Endometrial microvascular endothelial cells (primary cell): ENCODE results near the gene UMPS. TPM values are rescaled to one million over a fixed set of nuclear protein-coding genes. Genes with fewer than 3 reads are reported as not detected.

ENCODE experiments used
- in situ Hi-C: cut with HindIII; loops from 2 replicates; pipeline ENCODE4 v1.10.0; 2017; ENCODE audit warnings: low sequenced_read_pairs, low pct_unique_long_range_greater_than_20kb; ENCODE audit errors: inconsistent ontology term
- total RNA-seq: library from RNA; depleted of rRNA; stranded (reverse); fragments of >200 nt; gene quantifications from one replicate; pipeline ENCODE4 v1.2.3, GENCODE V29; 2015; ENCODE audit errors: inconsistent ontology term

UMPS gene
- total RNA-seq, 1 donor from 2014 or later = 34.5 TPM

DNA sequence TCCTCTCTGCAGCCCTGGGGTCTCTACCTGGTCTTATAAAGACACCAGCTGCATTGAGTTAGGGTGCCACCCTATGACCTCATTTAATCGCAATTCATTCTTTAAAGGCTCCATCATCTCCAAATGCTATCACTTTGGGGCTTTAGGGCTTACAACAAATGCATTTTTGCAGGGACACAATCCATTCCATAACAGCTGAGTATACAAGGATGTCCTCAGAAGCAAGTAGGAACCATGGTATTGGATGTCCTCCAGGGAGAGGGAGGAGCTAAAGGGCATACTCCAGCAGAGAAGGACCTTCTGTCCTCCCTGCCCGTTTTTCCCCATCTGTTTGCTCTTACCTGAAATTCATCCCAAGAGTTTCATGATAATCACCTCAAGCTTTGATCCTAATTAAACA lies 30.3 kb downstream of the UMPS start:
- in situ Hi-C loops = loop anchor here (10.0 kb wide), 1 partner anchor 134 kb away; no protein-coding TSS in a partner anchor

DNA sequence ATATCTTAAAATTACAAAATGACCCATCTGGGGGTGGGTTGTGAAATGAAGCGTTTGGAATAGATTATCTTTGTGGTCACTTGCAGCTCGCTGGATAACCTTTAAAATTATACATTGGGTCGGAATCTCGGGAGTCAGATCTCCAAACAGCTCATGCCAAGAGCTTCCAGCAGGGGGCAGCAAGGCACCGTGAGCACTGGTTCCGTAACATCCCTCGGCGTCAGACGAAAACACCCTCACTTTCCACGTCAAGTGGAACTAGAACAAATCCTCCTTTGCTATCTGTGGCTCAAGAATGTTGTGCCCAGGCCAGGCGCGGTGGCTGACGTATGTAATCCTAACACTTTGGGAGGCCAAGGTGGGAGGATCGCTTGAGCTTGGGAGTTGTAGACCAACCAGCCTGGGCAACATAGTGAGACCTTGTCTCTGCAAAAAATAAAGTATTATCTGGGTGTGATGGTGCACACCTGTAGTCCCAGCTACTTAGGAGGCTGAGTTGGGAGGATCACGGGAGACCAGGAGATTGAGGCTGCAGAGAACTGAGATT lies 31.1 kb downstream of the UMPS start:
- in situ Hi-C loops = loop anchor here (10.0 kb wide), 1 partner anchor 133 kb away; no protein-coding TSS in a partner anchor

DNA sequence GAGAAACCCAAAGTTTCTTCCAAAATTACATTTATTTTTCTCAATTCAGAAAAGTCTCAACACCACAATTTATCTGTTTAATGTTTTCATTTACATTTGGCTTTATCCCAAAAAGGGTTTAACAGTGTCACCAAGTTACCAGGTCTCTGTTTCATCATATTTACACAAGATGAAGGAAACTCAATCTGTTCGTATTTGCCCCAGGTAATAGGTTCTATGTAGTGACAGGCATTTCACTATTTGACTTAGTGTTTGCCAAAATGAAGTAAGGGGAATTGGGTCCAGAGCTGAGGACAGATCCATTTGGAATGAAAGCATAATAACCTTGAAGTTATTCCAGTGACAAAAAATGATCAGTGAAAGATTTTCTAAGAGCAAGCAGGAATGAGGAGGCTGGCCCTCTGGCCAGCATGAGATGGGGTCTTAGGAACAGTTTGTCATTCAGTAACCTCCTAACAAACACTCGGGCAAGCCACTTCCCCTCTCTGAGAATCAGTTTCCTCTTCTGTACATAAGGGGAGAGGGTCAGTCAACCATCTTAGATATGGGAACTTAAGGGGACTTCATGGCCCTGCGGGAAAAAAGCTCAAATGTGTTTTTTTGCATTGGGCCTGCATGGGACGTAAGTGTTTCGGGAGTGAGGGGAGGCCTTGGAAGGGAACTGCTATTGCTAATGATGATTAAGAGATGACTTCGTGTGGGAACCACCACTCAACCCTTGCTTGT lies 31.8 kb downstream of the UMPS start:
- in situ Hi-C loops = loop anchor here (10.0 kb wide), 1 partner anchor 133 kb away; no protein-coding TSS in a partner anchor

DNA sequence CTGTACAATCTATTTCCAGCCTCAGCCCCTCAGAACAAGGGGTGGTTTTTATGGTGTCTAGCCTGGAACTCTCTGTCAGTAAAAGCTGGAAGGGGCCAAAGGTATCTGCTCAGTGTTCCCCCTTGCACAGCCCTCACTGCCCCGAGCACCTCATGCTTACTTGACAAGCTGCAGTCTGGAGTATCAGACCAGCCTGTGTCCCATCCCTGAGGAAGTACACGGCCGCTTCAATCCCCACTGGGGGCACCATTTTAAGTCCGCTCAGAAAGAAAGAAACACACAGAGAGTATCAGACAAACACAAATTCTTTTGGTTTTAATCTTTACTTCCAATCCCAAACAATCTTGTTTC lies 32.4 kb downstream of the UMPS start:
- in situ Hi-C loops = loop anchor here (10.0 kb wide), 1 partner anchor 132 kb away; no protein-coding TSS in a partner anchor

DNA sequence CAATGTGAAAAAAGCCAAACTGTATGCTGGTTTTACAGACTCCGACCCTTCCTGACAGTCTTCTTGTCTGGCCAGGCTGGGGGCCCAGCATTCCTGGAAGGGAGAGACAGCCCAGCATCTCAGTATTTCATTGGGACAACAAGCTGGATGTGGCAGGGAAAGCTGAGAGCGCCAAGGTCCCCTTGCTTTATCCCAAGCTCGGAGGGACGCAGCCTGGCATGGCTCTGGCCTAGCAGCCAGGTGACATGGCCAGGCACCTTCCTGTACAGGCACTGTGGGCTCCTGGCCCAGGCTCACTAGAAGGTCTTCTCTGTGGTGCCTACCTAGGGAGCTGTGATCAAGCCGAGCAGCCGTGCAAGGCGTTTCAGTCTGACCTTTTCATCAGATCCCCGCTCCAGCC lies 33.0 kb downstream of the UMPS start:
- in situ Hi-C loops = loop anchor here (10.0 kb wide), 1 partner anchor 132 kb away; no protein-coding TSS in a partner anchor

DNA sequence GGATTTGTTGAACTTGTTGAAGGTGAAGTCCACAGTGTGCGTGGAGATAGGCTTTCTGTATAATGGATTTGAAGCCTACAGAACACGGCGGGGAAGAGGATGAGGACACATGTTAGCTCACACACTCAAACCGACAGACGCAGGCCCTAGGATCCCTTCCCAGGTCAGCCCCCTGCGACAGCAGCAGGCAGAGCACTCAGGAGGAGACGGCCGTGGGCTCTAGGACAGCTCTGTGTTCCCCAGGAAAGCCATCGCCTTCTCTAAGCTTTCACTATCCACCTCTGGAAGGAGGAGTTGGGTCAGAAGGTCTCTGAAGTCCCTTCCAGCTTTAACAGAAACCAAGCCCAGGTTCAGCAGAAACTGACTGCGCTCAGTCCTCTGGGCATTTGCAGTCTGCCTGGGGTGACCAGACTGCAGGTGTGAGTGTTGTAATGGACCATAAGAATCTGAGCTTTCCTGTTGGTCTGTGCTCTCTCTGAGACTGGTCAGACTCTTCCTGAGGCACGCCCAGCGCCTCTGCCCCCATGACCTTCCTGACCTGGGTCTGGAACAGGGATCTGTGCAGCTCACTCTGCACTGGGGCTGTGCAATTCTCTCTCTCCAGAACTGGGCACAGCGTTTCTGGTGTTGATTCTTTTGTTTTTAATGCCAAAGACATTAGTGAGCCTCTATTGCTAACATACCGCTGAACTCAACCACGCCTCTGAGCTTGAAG lies 33.5 kb downstream of the UMPS start:
- in situ Hi-C loops = loop anchor here (10.0 kb wide), 1 partner anchor 131 kb away; no protein-coding TSS in a partner anchor

DNA sequence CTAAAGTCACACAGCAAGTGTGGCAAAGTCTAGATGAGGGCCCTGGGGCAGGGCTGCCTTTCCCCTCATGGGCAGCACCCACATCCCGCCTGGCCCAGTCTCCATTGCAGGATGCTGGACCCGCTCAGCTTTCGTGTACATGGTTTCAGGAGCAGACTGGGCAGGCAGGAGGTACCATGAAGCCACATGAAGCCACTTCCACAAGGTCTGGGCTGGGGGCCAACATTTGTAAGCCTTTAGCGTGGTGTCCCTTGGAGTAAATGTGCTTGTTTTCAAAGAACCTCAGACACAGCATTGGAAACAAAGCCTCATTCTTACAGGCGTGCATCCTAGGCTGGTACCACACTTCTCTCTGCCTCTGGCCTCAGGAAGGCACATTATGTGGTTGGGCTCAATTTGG lies 34.5 kb downstream of the UMPS start:
- in situ Hi-C loops = loop anchor here (10.0 kb wide), 1 partner anchor 130 kb away; no protein-coding TSS in a partner anchor

DNA sequence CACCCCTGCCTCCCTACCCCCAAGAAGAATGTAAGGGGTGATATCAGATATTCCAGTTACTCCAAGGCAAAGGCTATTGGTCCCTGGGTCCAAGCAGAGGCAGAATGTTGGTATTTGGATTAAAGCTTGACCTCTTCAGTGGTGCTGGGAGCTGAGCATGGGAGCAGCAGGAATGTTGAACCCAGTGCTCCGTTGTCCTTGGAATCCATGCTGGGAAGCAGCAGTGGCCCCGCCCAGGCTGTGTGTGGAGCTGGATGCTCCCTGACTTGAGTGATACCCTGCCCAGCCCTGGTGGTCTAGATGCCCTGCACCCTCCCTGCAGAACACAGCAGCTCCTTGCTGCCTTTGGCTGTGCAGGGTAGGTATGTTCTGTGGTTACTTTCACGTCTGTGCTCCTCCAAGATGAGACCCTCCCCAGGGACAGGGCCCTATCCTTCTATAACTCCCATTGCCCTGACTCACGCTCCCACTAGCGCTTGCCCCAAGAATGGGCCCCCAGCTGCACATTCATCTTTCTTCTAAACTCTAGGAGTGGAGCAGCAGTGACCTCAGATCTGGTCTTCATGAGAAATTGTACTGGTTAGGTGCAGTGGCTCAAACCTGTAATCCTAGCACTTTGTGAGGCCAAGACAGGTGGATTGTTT lies 35.1 kb downstream of the UMPS start:
- in situ Hi-C loops = loop anchor here (10.0 kb wide), 1 partner anchor 129 kb away; no protein-coding TSS in a partner anchor

DNA sequence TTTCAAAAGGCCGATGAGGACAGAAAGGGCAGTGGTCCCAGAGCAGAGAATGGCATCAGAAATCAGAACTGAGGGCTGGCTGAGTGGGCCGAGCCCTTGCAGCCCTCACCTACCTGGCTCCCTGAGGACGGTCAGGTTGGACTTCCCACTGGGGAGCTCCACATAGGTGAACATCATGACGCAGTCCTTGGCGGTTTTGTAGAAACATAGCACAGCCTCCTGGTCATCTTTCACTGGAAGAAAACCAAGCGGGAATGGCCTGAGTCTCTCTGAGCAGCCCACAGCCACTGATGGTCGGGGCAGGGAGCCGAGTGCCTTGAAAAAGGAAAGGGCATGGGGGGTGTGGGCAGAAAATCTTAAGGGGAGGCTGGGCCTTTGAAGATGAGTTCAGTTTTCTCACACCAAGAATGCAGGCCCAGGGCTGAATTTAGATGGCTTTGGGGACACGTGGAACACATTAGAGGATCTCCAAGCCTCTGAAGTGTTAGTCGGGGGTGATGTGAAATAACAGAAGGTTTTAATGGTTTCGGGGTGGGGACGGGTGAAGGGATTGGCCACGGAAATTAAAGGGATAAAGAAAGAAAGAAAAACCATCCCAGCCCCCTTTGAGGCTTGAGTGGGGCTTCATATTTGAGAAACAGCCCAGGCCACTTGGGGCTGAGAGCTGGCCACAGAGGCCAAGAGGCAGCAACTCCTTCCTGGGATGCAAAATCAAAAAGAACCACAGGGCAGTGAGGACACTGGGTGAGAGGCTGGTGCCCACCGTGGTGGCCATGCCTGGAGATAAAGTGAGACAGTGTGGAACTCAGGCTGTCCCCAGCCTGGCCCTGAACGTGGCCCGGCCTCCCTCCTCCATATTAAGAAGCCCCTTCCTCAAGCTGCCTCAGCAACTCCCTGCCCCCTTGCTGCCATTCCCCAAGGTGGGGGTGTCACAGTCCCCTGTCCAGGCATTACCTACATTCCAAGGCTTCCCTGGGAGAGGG lies 36.2 kb downstream of the UMPS start:
- in situ Hi-C loops = loop anchor here (10.0 kb wide), 1 partner anchor 128 kb away; no protein-coding TSS in a partner anchor

DNA sequence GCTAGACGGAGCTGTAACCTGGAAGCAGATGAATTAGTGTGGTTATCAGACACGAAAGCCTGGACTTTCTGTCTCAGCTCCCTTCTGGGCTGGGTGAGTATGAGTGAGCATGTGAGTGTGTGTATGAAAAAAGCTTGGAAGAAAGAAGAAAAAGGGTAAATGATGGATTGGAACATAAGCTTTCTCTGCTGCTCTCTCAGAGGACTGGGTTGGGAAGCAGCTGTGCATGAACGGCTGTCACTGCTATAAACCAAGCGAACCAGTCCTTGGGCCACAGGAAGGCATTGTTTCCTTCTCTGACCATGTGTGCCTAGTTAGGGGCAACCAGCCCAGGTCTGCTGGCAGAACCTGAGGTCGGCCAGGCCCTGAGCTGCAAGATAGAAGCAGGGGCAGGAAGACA lies 37.0 kb downstream of the UMPS start:
- in situ Hi-C loops = loop anchor here (10.0 kb wide), 1 partner anchor 128 kb away; no protein-coding TSS in a partner anchor

DNA sequence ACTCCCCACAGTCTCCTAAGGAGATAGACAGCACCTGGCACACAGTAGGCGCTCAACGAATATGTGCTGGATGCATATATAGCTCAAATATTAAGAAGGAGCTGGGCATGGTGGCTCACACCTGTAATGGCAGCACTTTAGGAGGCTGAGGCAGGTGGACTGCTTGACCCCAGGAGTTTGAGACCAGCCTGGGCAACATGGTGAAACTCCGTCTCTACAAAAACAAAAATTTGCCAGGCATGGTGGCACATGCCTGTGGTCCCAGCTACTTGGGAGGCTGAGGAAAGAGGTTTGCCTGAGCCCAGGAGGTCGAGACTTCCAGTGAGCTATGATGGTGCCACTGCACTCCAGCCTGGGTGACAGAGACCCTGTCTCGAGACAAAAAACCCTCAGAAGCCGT lies 37.4 kb downstream of the UMPS start:
- in situ Hi-C loops = loop anchor here (10.0 kb wide), 1 partner anchor 127 kb away; no protein-coding TSS in a partner anchor

DNA sequence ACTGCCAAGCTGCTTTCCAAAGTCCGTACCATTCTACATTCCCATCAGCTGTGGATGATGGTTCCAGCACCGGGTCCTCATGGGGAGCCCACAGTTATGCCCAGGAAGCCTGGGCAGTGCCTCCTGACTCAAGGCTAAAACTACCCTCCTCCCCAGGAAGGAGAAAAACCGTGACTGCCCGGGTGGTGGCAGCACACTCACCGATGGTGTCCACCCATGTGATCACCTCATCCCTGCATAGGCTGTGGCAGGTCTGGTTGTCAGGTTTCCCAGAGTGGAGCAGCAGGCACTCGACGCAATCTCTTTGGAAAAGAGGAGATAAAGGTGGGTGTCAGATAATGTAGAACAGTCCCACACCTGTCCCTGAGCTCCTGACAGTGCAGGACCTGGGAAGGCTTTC lies 38.6 kb downstream of the UMPS start:
- in situ Hi-C loops = loop anchor here (10.0 kb wide), 1 partner anchor 126 kb away; no protein-coding TSS in a partner anchor

DNA sequence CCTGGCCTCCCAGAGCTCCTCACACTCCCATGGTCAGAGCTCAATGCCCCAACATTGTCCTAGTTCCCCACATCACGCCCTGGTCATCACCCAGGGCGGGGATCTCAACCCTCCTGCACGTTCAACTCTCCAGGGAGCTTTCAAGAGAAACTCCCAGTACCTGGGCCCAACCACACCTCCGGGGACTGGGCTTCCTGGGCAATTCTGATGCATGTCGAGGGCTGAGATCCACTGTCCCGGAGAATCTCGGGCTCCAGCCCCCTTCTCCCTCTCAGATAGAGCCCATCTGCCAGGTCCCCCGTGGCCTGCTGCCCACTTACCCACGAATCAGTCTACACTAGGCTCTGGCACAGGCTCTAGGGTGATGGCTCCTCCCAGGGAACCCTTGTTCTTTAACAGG lies 39.2 kb downstream of the UMPS start:
- in situ Hi-C loops = loop anchor here (10.0 kb wide), 1 partner anchor 125 kb away; no protein-coding TSS in a partner anchor

DNA sequence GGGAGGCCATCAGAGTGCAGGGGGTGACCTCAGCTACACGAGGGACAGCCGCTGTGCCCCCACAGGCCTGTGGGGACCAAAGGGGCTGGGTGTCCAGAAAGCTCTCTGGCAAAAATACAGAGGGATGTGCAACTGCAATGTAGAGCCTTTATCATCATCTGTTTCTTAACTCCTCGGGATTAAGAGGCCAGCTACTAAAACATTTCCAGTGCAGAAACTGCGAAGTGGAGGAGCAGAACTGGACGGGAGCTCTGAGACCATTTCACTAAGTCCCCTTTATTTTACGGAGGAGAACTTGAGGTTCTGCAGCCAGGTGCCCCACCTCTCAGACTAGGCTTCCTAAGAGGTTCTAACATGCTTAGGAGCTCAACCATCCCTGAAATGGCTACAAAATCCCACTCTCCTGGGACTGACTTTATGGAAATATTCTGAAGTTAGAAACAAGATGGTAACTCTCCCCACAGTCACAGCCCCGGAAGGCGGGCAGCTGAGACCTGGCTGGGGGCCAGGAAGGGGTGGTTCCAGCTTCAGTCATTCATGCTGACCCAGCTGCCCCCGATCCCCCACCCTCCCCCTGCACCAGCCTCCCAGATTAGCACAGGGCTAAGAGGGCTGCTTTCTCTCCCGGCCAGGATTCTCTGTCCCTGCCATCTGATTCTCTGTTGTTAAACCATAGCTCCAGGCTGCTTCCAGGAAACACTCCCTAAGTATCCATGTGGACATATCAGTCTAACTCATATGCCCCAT lies 40.3 kb downstream of the UMPS start:
- in situ Hi-C loops = no loop called here

DNA sequence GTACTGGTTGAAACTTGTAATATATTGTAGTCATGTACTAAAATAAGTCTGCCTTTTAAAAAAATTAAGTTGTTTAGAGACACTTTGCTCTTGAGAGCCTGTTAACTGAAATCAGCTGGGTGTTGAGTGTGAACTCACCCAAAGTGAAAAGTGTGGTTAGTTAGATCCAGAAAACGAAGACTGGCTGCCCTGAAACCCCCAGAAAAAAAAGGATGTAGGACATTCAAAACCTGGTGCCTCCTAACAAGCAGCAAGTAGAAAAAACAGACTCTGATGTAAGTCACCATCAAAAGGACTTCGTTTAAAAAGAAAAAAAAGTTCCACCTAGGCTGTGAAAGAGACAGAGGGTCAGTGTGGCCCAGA lies 40.8 kb downstream of the UMPS start:
- in situ Hi-C loops = no loop called here

DNA sequence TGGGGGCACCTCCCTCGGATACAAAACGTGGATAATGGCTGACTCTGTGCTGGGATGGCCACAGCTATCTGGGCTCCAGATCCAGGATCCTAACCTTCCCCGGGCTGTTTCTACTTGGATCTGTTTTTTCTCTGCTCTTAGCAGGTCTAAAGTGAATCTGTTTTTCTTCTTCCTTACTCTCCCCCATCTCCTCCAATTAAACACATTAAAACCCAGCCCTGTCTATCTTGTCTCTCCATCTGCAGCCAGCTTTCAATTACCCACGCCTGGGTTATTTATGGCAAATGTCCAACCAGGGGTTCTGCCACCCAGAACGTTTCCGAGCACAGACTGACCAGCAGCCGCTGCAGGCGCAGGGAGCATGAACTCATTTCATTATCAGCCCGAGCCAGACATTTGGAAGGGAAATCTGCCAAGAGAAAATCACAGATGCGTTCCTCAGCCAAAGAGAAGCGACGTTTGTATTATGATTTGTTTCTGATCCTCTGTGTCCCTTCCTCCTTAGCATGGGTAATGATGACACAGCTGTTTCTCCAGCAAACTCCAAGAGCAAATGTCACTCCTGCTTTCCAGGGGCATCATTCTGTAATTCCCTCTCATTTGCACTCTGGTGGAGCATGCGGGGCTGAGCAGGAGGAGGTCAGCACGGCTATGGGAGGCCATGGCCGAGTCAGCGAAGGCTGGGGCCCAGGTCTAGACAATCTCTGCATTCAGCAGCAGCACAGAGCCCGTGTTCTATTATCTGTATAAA lies 42.0 kb downstream of the UMPS start:
- in situ Hi-C loops = no loop called here
